ENCODE data around the gene GALNT14. TPM values are rescaled to one million over a fixed set of nuclear protein-coding genes. Genes with fewer than 3 reads are reported as not detected.

Gene GALNT14
- total RNA-seq, 4 donors from 2014 or later = 0.15 to 0.62 (median 0.35) TPM; not detected in 1

DNA sequence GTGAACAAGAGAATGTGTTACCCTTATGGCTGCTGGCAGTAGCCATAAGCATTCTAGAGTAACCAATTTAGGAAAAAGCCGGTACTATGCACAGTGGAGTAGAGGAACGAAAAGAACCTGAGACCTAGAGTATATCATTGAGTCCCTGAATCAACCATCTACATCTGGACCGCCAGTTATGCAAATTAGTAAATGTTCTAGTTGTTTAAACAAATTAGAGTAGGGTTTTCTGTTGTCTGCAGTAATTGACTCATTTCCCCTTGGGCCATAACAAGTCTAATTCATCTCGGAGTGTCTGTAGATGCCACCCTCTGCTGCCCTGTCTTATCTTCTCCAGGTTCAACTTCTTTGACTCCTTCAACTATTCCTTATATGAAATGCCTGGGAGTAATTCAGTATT, 270.9 kb downstream of the GALNT14 start:
- H3K27ac ChIP-seq = no peak overlapping the region
- TF ChIP-seq POLR2A (IDR thresholded peaks at IDR 0.05) (no peak), POLR2AphosphoS5 (IDR thresholded peaks at IDR 0.05) (no peak), CTCF (IDR thresholded peaks at IDR 0.05) (no peak), EP300 (IDR thresholded peaks at IDR 0.05) (no peak)
- no peak for ATAC-seq
- 79 to 86% methylated on average over 4 of the region's 4 CpGs for WGBS, 2 donors (ENCODE audit: low coverage in 1 of 2)
- no peaks in the 10 kb centered on the region for H3K9me3 ChIP-seq
- H3K4me3 ChIP-seq = no peak overlapping the region
- peaks cover 17% of the 10 kb centered on the region for H3K27me3 ChIP-seq
- H3K4me1 ChIP-seq = no peaks in the 10 kb centered on the region
- no peaks in the 10 kb centered on the region for H3K36me3 ChIP-seq

- H3K4me1 ChIP-seq = no peaks in the 10 kb centered on the region
- ATAC-seq = no peak
- no peaks in the 10 kb centered on the region for H3K36me3 ChIP-seq
- peaks cover 17% of the 10 kb centered on the region for H3K27me3 ChIP-seq
- no peak overlapping the region for H3K4me3 ChIP-seq
- 79 to 80% methylated on average over 5 of the region's 5 CpGs for WGBS, 2 donors (ENCODE audit: low coverage in 1 of 2)
- TF ChIP-seq POLR2A (IDR thresholded peaks at IDR 0.05) (no peak), CTCF (IDR thresholded peaks at IDR 0.05) (no peak), EP300 (IDR thresholded peaks at IDR 0.05) (no peak), POLR2AphosphoS5 (IDR thresholded peaks at IDR 0.05) (no peak)
- H3K27ac ChIP-seq = no peak overlapping the region
- no peaks in the 10 kb centered on the region for H3K9me3 ChIP-seq
Observed at GRCh38 chr2:30866974-30867373, 271.3 kb downstream of the GALNT14 start.

DNA sequence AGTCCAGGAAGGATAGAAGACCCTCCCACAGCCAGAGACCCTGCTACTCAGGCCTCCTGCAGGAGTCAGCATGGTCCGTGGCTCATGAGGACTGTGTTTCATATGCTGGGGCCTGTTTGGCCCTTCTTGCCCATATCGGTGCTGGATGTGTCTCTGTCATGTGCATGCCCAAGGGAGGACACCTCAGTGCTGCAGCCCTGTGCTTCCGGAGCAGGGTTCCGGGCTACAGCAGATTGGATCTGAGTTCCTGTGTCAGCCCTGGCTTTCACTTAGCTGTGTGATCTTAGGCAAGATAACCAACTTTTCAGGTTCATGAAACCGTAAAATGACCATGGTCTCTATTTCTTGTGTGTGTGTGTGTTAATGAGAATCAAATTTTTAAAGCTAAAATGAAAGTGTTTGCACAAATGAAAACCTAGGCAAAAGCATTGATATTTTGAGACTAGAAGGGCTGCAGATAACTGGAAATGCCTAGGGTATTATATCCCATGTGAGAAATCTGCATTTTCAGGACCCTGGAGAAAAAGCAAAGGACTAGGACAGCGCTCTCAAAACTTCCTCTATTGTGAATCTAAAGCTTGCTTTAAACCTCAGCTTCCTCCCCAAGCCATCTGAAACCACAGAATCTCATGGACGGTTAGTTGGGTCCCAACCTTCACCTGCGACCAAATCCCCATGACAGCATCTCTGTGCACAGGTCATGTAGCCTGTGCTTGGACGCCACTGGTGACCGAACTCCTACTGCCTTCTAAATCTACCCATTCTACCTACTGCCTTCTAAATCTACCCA, 272.2 kb downstream of the GALNT14 start:
- 88 to 95% methylated on average over 5 to 7 of the region's 10 CpGs for WGBS, 2 donors (ENCODE audit: low coverage in 1 of 2)
- Histone ChIP-seq H3K36me3 (no peaks in the 10 kb centered on the region), H3K9me3 (no peaks in the 10 kb centered on the region), H3K4me1 (peaks cover 0 to 2% (median 0%) of the 10 kb centered on the region in 3 donors), H3K27me3 (peaks cover 12% of the 10 kb centered on the region), H3K27ac (no peak overlapping the region), H3K4me3 (no peak overlapping the region)
- TF ChIP-seq POLR2AphosphoS5 (IDR thresholded peaks at IDR 0.05) (no peak), CTCF (IDR thresholded peaks at IDR 0.05) (no peak), POLR2A (IDR thresholded peaks at IDR 0.05) (no peak)
- ATAC-seq = no peak

DNA sequence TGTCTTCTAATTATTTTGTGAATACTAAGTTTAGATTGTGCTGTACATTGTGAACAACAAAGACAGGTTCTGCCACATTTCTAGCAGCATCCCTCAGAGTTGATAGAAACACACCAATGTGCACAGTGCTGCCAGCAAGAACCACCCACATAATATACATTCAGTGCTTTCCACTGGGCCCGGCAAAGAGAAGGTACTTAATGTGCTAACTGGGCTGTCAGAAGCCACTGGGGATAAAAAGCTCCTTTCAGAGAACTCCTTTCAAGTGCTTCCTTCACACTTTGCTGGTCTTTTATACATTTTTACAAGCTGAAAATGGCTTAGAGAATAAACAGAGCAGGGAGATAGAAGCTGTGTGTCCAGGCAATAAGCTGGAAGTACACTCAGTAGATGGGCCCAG, 273.0 kb downstream of the GALNT14 start:
- no peak for ATAC-seq
- Histone ChIP-seq H3K4me1 (peaks cover 0 to 8% (median 0%) of the 10 kb centered on the region in 3 donors), H3K9me3 (no peaks in the 10 kb centered on the region), H3K36me3 (no peaks in the 10 kb centered on the region), H3K27me3 (peaks cover 4% of the 10 kb centered on the region), H3K4me3 (no peak overlapping the region), H3K27ac (no peak overlapping the region)
- WGBS, 2 donors (ENCODE audit: low coverage in 1 of 2) = 29% methylated on average over 1 of the region's 1 CpG; no CpG with 5 or more reads in 1 of the 2 donors
- TF ChIP-seq POLR2A (IDR thresholded peaks at IDR 0.05) = no peak
- TF ChIP-seq POLR2AphosphoS5 (IDR thresholded peaks at IDR 0.05) = no peak
- no peak for TF ChIP-seq CTCF (IDR thresholded peaks at IDR 0.05)
- TF ChIP-seq EP300 (IDR thresholded peaks at IDR 0.05) = no peak

DNA sequence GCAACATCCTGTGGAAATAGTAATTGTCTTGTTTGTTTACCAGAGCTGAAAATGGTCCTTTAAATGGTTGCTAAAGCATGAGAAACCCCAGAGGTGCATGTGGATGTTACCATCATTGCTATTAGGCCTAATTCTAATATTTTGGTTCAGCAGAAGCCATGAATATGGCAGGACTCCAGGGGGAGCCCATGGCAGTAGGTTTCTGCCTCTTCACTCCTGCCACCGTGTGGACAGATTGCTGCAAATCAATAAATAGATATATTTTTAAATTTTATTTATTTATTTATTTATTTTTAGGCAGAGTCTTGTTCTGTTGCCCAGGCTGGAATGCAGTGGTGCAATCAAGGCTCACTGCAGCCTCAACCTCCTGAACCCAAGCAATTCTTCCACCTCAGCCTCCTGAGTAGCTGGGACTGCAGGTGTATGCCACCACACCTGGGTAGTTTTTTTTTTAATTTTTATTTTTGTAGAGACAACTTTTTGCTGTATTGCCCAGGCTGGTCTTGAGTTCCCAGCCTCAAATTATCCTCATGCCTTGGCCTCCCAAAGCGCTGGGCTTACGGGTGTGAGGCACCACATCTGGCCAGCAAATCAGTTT, 276.1 kb downstream of the GALNT14 start:
- Histone ChIP-seq H3K9me3 (no peaks in the 10 kb centered on the region), H3K36me3 (no peaks in the 10 kb centered on the region)
- WGBS, 2 donors (ENCODE audit: low coverage in 1 of 2) = 62 to 67% methylated on average over 3 of the region's 3 CpGs

More for the DNA sequence above, 276.1 kb downstream of the GALNT14 start:
- TF ChIP-seq CTCF (IDR thresholded peaks at IDR 0.05) = peak in 1 of 4 experiments; percentile 34
- no peak for TF ChIP-seq POLR2AphosphoS5 (IDR thresholded peaks at IDR 0.05)
- H3K4me1 ChIP-seq = peaks cover 0 to 8% (median 0%) of the 10 kb centered on the region in 3 donors
- H3K27me3 ChIP-seq = no peaks in the 10 kb centered on the region
- H3K4me3 ChIP-seq = no peak overlapping the region
- no peak for ATAC-seq
- H3K27ac ChIP-seq = no peak overlapping the region

Measured in gastroesophageal sphincter (tissue), 4 donors.